ENCODE data around the gene XAF1.

DNA sequence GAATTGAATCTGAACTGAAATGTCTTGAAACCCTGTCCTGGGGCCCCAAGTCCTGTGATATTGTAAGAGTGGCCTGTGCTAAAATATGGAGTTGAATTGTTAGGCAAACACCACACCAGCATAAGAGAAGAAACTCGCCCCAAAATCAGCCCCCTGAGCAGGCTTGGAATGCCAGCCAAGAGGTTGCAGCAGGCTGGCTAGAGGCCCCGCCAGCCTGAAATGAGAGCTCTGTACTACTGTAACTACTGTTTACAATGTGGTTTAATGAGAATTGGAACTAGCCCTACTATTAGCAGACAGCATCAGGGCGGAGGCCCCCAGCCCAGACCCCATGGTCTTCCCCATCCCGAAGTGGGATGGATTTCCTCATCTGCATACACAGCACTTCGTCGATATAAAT lies 43.9 kb downstream of the XAF1 start:
- TF ChIP-seq, protein P1, sequence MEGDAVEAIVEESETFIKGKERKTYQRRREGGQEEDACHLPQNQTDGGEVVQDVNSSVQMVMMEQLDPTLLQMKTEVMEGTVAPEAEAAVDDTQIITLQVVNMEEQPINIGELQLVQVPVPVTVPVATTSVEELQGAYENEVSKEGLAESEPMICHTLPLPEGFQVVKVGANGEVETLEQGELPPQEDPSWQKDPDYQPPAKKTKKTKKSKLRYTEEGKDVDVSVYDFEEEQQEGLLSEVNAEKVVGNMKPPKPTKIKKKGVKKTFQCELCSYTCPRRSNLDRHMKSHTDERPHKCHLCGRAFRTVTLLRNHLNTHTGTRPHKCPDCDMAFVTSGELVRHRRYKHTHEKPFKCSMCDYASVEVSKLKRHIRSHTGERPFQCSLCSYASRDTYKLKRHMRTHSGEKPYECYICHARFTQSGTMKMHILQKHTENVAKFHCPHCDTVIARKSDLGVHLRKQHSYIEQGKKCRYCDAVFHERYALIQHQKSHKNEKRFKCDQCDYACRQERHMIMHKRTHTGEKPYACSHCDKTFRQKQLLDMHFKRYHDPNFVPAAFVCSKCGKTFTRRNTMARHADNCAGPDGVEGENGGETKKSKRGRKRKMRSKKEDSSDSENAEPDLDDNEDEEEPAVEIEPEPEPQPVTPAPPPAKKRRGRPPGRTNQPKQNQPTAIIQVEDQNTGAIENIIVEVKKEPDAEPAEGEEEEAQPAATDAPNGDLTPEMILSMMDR (IDR thresholded peaks at IDR 0.05; ENCODE audit: insufficient read depth, low read length, poor library complexity, severe bottlenecking) = no peak
- TF ChIP-seq EZH2phosphoT487 (conservative IDR thresholded peaks at IDR 0.05; ENCODE audit: low read length) = no peak

Measured in SU-DHL-6 (cell line).